HG02970 (cell line): ENCODE results near the gene TSPAN8.
"Not testable (repeated sequence)": the region's sequence is repeated elsewhere in the genome, so short reads cannot be mapped to it uniquely, and the experiment has no call there.

Experiments
- ATAC-seq: cut with Tn5 transposase; IDR thresholded peaks from one replicate; pipeline ENCODE4 v1.9.1; 2021; ENCODE audit warnings: mild to moderate bottlenecking, moderate library complexity, moderate number of reproducible peaks; ENCODE audit not compliant: unreplicated experiment, low FRiP score

TSPAN8 gene

DNA sequence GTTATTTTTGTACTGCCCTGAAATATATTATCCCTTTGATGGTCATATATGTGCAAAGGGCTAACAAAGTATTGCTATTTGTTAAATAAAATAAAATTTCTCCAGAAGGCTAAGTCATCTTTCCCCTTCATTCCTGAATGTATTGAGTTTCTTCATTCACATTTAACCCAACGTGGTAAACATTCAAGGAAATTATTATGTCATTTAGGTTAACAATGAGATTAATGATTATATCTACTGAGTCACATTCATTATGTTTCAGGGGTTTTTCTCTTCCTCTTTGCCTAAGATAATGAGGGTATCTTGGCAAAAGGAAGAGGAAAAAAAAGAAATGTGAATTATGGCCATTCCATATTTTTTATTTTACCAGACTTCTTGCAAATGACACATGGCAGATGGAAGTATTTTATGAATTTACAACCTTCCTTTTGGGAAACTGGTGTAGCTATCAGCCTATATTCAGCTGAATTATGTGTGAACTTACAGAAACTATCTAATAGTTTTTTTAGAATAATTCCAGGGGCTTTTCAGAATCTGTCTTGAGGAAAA is 27.2 kb downstream of the TSPAN8 start:
- ATAC-seq: no peak

- no peak for ATAC-seq
Observed at GRCh38 chr12:71129364-71129763, 28.4 kb downstream of the TSPAN8 start.

- ATAC-seq: no peak
Observed at GRCh38 chr12:71128191-71128788, 29.5 kb downstream of the TSPAN8 start.

GRCh38 chr12:71125949-71126348 is 31.9 kb downstream of the TSPAN8 start:
- no peak for ATAC-seq

DNA sequence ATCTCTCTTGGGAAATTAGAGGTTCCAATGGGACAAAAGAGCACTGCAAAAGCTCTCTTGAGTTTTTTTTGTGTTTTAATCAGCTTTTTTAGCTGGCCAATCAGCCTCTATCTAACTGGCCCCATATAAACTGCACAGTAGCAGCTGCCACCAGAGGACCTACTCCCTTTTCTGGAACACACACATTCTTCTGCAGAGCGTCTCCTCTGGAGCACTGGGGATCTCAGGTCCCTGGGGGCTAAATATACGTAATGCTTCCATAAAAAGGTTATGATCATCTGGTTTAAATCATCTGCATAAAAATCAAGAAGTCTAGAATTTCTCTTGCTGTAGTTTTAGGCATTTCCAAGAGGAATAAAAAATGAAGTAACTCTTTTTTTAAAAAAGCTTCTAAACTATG is 32.3 kb downstream of the TSPAN8 start:
- no peak for ATAC-seq

DNA sequence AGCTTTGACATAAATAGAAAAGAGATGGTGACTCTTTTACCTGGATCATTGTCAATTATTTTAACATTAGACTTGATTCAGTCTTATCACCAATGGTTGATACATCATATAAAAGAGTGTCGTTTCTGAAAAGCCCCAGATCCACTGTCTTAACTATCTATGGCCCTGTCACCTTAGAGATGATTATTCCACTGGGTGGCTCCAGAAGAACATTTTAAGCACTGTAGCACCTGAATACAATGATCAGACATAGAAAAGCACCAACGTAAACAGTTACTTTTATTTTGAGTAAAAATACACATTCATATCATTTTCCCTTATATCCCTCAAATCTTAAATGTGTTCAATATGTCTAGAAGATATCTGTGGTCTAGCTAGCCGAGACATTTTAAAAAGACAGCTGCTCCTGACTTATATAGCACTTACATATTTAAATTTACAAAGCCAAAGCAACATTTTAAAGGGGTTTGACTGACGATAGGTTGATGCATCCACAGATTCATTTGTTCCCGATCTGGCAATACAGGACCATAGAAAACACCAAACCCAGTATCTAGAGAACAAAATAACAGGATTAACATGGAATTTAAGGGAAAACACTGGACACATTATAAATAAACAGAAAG is 32.9 kb downstream of the TSPAN8 start:
- ATAC-seq: no peak

DNA sequence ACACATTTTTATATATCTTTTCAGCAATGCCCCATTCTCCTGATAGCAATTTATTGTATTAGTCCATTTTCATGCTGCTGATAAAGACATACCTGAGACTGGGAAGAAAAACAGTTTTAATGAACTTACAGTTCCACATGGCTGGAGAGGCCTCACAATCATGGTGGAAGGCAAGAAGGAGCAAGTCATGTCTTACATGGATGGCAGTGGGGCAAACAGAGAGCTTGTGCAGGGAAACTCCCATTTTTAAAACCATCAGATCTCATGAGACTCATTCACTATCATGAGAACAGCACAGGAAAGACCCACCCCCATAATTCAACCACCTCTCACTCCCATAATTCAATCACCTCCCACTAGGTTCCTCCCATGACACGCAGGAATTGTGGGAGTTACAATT is 44.7 kb downstream of the TSPAN8 start:
- not testable (repeated sequence) for ATAC-seq

DNA sequence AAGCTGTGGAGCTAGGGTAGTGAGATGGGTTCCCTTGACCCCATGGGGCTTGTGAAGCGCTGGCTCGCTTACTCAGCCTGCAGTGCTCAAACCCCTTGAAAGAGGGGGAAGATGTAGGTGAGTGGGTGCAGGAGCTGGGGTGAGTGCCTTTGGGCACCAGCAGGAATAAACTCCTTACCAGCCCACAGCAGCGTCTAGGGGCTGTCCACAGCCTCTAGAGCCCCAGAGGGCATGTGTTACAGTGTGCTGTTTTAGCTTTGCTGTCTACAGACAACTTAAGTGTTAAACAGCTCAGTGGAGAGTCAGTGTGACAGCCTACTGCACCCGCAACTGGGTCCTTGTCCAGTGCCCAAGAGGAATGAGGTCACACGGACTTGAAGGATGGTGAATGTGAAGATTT is 48.0 kb downstream of the TSPAN8 start:
- no peak for ATAC-seq

GRCh38 chr12:71108355-71108754 is 49.4 kb downstream of the TSPAN8 start:
- no peak for ATAC-seq

DNA sequence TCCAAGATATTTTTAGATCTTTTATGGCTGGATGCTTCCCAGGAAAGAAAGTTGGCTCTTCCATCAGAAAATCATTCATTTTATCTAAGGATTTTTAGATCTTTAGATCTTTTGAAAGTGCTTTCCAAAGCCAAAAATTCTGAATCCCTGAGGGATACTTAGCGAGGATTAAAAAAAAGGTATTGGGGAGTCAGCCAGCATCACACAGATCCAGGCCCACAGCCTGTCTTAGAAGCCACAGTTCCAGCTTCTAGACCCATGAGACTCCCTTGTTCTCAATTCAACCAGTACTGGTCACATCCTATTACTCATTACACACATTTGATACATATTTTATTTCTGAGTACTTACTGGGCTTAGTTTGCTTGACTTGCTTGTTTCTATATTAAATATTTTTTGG is 49.9 kb downstream of the TSPAN8 start:
- no peak for ATAC-seq

DNA sequence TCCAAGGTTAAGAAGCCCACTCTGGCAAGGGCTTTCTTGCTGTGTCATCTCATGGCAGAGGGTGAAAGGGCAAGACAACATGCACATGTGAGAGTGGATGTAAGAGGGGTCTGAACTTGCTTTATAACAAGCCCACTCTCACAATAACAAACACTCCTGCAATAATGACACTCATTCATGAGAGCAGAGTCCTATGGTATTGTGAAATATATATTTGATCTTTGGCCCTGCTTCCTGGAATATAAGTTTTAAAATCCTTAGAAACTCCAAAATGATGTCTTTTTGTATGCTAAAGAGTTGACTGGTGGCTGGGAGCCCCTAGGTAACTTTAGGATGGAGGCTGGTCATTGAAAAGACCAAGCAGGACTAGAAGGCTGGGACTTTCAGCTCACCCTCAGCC is 51.8 kb downstream of the TSPAN8 start:
- ATAC-seq: no peak

- ATAC-seq: no peak
Observed at GRCh38 chr12:71092290-71092689, 65.5 kb downstream of the TSPAN8 start.

- ATAC-seq: no peak
Observed at GRCh38 chr12:71090971-71091370, 66.8 kb downstream of the TSPAN8 start.

- ATAC-seq: no peak
Observed at GRCh38 chr12:71085575-71085974, 72.2 kb downstream of the TSPAN8 start.

- ATAC-seq: no peak
Observed at GRCh38 chr12:71075743-71076142, 82.1 kb downstream of the TSPAN8 start.
